Glomerular visceral epithelial cell (primary cell): ENCODE results near the gene PHACTR3.
"Not testable (repeated sequence)": the region's sequence is repeated elsewhere in the genome, so short reads cannot be mapped to it uniquely, and the experiment has no call there.

ENCODE experiments used
- DNase-seq: peaks from one replicate; pipeline ENCODE4 v3.0.0-alpha.2; 2016; ENCODE audit errors: extremely low spot score

The PHACTR3 gene

DNA sequence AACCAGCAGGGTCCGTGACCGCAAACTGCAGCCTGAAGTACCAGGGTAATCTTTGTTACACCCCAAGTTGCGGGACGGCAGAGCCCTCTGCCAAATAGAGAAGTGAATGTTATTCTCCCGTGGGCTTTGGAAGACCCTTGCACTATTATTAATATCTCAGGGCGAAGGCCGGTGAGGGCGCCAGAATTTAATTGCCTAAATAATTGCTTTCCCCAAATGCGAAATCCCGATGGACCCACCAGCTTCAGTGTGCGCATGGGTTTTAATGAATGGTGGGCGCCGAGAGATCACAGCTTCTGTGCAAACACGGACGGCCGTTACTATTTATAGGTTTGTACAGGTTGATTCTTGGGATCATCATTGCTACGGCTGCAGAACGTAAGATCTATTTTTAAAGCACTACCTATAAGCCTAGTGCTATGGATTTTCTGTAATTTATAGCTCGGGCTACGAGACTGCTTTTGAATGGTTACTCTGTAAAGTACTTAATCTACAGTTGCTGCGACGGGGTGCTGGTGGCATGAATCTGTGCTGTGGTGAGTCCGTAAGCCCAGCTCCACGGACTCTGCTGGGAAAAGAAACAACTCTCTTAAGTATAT is 15.2 kb upstream of the PHACTR3 start:
- DNase-seq: no peak

DNA sequence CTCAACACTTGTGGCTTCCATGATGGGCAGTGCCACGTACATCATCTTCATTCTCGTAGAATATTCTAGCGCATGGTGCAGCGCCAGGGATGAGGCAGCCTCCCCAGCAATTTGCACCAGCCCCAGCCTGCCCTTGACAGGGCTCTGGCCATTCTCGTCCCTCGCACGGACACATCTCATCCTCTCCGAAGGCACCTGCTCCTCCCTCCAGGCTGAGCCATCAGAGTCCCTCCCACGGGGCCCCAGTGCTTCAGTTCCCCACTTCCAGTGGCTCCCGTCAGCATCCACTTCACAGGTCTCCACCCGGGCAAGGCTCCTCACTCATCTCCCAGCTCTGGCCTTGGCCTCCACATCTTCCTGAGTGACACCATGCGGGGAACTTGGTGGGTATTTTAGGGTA is 13.3 kb upstream of the PHACTR3 start:
- no peak for DNase-seq

DNA sequence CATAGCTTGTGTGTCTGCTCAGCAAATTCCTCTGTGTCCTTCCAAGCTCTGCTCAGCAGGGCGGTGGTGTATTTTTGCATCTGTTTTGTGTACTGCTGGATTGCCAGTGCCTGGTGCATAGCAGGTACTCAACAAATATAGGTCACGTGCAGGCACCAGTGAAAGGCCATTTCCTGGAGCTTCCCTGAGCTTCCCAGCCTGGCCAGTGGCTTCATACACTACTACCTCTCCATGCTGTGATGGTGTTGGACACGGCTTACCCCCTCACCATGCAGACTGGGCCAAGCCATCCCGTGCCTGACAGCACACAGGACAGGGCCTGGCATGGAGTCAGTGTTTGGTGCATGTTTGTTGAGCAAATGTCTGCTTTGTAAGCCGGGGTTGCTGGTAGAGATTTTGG is 7.7 kb upstream of the PHACTR3 start:
- no peak for DNase-seq

DNA sequence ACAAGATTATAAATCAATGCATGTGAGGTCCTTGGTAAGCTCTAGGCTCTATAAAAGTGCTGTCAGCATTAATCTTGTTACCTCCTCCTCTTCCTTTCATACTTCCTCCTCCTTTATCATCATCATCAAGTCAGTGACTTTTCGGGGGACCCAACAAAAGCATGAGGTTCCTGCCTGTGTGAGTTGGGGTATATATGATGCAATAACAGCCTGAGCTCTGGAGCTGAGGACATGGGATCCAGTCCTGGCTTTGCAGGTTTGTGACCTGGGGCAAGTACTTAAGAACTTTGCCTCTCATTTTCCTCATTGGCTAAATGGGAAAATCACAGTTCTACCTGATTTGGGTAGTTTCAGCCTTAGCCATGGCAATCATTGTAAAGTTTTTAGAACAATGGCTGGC is 7.1 kb upstream of the PHACTR3 start:
- no peak for DNase-seq

DNA sequence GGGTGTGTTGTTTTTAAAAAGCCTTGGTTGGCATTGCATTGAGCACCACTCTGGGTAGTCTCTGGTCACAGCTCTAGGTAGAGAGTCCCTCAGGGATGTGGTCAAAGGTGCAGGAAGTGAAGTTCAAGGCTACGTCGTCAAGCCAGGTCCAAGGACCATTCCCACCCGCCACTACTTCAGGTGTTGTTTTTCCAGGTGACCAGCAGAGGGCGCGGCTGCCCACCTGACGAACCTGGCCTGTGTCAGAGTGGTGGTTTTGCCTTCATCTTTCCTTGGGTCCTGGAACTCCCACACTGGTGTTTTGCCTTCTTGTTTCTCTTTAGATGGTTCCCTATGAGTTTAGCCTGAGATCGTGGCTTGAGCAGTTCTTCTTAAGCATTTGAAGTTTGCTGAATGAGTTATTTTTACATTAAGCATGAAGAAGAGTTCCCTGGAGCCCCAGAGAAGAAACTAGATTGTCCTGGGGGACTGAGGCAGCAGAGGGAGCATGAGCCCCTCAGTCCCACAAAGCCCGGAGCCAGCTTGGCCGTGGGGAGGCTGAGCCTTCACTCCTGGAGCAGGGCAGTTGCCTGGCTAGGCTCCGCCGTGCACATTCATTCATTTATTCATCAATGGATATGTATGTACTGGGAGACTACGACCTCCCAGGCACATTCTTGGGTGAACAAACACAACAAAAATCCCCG is 5.6 kb upstream of the PHACTR3 start:
- peak; percentile 31 for DNase-seq

DNA sequence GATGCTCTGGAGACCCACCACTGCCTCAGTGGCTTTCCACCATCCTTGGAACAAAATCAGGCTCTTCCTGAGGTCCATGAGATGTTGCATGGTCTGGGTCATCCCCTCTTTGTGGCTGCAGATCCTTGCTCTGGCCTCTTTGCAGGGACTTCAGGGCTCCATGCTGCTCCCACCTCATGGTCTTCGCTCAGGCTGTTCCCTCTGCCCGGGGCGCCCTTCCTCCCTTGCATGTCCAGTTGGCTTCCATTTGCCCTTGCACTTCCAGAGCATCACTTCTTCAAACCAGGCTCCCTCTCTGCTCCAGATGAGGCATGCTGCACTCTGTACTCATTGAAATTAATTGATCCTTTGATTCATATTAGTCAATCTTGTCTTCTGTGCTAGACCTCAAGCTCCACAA is 4.4 kb upstream of the PHACTR3 start:
- DNase-seq: no peak

DNA sequence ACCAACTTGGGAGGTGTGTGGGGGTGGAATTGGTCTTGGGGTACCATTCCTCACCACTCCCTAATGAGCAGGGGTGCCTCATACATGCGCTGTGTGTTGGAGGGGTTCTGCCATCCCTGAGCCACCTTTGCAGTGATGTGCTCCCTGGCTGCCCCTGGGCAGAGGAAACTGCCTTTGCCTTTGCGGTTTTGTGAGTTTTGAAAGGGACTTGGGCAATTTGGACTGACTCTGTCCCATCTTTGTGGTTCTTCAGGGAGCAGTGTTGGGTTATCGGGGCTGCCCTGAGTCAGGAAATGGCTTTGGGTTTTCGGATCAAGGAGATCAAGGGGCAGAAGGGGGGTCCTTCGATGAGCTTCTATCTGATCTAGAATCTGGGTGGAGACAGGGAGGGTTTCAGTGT is 3.9 kb upstream of the PHACTR3 start:
- no peak for DNase-seq

DNA sequence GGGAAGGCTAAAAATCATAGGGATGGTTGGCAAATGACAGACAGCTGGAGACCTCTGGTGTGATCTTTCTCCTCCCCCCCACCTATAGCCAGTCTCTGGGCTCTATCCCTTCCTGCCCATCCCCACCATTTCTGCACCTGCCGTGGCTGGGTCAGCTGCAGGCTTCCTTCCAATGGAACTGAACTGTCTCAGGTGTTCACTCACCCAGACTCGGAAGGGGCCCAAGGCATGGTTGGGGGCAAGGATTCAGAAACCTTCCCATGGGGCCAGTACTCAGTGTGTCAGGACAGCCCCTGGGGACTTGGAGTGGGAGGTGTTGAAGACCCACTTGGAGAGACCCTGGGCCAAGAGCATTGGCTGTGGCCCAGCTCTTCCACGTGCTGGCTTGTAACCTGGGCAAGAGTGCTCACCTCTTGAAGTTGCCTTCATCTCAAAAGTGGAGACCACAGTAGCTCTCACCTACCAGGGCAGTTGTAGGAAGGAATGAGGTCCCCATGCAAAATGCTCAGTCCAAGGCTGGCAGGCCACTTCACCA is 1.7 kb upstream of the PHACTR3 start:
- no peak for DNase-seq

DNA sequence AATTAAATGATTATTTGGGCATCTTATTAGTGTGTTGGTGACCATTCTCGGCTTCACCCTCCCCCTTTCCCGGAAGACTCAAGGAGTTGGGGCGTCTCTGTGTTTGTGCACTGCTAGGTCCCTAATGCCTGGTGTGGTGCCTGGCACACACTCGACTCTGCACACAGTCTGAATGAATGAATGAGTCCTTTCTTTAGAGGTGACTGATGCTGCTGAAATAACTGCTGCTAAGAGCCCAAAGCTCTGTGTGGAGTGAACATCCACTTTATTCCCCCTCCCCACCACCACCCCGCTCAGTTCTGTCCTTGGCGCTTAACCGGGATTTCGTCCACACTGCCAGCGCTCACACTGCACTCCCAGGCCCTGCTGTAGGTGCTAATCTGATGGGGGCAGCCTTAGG is 1.2 kb upstream of the PHACTR3 start:
- no peak for DNase-seq

DNA sequence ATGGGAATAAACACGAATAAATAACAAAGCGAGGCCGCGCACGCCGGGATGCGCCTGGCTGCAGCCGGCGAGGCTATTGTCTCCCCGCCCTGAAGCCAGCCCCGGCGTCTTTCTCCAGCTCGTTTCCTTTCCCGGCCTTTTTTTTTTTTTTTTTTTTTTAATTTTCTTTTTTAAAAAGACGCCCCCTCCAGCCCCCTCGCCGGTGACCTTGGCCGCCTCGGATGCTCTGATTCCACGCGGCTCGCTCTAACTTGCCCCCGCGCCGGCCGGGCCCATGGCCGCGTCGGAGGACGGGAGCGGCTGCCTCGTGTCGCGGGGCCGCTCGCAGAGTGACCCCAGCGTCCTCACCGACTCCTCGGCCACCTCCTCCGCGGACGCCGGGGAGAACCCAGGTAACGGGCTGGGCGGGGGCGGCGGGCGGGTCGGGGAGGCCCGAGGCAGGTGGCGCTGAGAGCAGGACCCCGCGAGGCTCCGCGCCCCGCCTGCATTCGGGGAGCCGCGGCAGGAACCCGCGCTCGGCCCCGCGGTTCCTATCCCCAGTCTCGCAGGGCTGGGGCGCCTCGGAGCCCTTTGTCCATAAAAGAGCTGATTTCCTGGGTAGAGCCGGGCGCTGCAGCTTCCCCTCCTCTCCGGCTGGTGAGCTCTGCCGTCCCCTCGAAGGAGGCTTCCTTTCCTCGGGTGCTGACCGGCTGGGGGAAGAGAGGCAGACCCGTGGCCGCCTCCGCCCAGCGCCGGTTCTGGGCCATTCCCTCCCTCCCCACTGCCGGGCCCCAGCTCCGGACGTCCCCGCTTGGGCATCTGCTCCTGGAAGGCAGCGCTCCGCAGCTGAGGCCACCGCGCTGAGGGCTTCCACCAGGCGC is 631 bp downstream of the PHACTR3 start:
- DNase-seq: no peak

DNA sequence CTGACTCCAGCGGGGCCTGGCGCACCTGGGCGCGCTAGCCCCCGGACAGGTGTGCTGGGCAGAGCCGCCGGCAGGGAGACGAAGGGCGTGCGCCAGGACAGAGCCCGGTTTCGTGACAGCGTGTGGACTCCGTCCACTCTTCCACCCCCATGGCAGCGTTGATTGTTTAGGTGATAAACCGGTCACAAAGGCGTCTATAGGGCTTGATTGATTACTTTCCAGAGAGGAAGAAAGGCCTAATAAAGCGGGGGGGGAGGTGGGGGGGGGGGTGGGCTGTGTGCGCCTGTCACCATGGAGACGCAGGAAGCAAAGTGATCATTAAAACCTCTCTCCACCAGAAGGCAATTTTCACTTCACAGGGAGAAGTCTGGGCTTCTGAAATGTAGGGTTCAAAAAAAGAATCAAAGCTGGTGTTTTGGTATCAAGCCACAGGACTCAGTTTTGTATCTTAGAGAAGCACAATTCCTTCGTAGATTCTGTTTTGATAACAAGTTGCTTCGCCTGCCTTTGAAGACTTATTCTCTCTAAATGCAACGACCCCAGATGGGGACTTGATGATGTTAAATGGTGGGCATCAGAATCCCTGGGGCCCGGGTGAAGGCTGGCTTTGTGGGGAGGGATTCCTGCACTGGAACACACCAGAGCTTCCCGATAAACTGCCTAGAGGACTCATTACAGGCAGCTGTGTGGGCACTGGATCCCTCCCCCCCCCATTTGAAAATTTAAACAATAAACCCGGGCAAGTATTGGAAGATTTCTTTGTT is 1.4 kb downstream of the PHACTR3 start:
- no peak for DNase-seq

DNA sequence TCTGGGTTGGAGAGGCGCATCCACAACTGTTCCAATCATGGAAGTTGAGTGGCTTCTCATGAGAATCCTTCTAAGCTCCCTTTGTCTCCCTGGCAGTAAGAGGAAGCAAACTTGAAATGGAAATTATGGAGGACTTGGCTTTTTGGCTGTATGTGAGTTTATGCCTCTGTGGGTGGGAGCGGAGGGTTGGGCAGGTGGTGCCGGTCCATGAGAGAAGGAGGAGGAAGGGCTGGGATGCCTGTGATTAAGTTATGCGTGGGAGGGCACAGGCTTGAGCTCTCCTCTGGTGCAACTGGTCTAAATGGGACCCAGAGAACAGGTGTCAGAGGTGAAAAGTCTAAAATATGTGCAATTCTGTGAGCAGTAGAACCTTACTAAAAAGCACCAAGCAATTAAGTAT is 2.2 kb downstream of the PHACTR3 start:
- DNase-seq: no peak

DNA sequence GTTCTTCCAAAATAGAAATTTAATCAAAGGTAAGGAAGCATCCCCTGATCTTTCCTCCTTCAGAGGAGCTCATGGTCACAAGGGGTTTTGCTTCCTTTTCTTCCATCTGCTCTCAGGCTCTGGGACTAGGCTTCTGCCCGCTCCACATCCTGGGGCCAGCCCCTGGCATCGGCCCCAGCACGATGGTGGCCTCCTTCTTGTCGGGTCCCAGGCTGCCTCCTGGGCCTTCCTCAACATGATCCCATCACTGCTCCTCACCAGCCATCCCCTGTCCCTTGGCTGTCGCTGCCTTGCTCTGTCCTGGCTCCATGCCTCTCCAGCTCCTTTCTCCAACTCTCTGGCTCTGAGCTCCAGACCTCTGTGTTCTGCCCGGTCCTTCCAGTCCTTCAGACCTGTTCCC is 4.1 kb downstream of the PHACTR3 start:
- DNase-seq: no peak

DNA sequence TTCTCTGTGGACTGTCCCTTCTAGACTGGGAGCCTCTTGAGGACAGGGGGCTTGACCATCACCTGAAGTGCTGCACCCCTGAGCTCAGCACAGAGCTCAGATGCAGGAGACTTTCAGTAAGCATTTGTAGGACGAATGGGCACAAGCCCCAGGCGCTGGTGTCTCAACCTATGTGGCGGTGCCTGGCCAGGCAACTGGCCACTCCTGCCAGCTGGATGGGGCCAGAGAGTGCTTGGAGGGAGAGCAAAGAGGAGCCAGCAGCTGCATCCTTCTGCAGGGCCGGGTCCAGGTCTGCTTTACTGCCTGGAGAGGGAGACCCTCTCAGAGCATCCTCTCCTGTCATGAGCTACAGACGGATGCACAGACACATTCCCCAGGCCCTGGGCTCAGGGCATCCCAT is 4.5 kb downstream of the PHACTR3 start:
- no peak for DNase-seq

DNA sequence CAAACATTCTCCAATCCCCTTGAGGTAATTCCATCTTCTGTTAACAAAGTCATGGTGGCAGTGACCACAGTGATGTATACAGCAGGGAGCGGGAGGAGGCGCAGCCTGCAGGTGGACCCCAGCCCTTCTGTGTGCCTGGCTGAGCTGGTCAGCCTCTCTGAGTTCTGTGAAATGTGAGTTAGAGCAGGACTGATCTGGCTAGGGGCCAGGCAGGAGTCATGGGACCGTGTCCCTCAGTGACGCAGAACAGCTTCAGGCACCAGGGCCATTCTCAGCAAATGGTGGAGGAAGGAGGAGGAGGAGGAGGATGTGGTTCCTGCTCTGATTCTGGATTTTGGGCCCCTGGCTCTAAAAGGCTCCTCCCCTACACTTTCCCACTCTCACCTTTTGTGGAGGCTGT is 6.9 kb downstream of the PHACTR3 start:
- DNase-seq: no peak

DNA sequence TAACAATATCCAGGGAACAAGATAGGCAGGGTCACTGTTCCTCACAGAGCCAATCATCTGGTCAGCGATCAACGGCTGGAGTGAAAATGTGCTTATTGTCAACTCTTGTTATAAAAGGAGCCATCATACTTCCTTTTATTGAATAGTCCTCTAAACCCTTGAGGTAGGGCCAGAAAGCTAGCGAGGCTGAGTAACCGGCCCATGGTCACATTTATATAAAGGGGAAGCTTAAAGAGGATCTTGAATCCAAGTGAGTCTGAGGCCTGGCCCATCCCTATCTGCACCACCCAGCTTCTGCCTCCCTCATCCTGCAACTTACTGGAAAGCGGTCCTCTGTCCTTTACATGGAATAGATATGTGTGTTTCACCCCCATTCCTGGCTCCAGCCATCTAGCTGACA is 9.5 kb downstream of the PHACTR3 start:
- no peak for DNase-seq

DNA sequence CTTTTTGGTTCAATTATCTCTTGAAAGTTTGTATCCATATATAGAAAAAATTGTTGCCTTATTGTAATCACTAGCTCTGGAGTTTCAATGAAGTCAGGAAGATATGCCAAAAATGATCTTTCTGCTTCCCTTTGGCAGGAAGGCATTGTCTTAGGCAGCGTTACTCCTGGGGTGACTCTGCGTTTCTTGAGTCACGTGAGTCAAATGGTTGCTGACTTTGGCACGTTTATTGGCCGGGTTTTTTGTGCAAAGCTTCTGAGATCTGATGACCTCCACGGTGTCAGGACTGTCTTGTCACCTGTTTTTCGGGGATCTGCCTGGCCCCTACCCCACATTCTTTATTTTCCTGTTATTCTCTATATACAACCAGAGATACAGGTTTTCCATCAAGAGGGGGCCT is 10.4 kb downstream of the PHACTR3 start:
- no peak for DNase-seq

DNA sequence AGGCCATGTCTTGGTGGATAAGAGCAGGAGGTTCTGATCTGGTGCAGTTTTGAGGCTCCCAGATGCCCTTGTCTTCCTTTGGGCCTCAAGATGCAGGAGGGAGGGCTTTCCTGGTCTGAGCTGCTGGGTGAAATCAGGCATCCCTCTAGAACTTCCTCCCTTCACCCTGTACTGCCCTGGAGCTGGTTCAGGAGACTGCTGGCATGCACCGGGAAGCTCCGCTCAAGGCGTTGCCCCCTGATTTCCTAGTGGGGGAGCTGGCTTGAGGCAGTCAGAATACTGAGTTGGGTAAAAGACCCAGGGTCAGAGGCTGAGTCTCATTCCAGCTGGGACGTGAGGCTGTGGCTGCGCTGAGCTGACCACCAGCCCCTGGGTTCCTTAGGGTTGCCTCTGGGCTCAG is 12.0 kb downstream of the PHACTR3 start:
- DNase-seq: no peak

DNA sequence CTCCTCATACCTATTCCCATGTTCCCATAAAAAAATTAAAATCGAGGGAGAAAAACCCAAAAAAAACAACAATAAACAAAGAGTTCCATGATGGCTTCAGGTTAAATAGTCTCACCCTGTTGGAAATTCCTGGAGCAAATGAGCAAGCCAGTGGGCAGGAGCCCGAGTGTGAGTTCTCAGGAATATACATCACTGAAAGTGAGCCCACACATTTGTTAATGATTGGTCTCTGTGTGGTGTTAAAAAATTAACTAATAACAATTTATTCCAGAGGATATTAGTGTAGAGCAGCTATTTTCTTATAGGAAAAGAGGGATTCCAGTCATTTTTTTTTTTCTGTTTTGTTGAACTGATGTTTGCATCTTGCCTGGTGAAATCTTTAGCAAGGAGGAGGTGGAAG is 12.9 kb downstream of the PHACTR3 start:
- no peak for DNase-seq

DNA sequence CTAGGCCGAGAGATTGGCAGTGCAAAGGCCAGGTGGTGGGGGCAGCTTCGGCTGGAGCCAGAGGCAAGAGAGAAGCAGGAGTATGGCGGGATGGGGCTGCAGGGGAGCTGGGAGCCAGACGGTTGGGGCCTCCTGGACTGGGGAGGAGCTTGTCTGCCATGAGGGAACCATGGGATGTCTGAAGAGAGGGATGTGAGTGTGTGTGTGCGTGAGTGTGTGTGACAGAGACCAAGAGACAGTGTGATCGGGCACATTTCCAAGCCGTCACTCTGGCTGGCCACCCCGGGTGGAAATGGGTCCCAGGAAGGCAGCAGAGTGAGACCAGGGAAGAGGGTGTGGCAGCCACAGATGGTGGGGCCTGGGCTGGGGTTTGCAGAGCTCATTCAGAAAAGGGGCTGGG is 13.8 kb downstream of the PHACTR3 start:
- no peak for DNase-seq

DNA sequence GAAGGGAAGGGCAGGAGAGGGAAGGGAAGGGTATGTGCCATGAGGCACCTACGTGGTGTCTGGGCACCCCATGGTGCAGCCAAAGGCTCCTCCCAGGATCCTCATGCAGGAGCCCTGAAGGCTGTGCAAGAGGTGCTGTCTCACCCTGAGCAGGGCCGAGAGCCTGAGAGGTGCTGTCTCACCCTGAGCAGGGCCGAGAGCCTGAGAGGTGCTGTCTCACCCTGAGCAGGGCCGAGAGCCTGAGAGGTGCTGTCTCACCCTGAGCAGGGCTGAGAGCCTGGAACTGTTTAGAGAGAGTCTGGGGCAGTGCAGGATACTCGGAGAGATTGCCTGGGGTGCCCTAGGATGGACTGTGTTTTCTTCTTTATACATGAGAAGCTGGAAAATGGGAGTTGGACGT is 14.2 kb downstream of the PHACTR3 start:
- DNase-seq: not testable (repeated sequence)

DNA sequence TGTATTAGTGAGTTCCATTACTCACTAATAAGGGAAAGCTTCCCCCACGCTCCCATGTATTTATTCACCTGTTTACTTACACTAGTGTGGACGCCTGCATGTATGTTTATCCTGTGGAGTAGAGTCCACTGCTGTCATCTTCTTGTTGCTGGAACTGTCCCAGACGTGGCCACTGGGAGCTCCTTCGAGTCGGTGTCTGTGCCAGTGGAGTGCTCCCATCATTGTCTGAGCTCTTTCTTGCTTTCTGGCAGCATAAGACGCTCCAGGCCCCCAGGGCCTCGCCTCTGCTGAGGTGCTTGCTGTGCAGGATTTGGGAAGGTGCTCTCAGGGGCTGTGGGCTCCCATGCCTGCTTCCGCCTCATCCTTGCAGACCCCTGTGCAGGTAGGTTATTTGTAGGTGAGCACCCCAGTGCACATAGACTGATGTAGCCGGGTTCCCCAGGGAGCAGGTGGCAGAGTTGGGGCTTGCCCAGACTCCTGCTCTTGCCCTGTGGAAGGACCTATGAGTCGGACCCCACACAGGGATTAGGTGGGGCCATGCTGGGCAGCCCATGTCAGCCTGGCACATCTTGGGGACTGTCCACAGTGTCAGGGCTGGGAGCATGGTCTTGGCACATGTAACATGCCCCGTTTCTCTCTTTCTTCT is 16.6 kb downstream of the PHACTR3 start:
- no peak for DNase-seq
